A673 (cell line): Measurements from ENCODE around the gene DLG5. TPM values are rescaled to one million over a fixed set of nuclear protein-coding genes. Genes with fewer than 3 reads are reported as not detected.

Experiments
- BruUV-seq: library from RNA; stranded (reverse); fragments of 400-500 nt; replicated peaks from 2 replicates; lab custom pipeline; 2021; lab: Mats Ljungman, UMichigan
- CTCF ChIA-PET: fragments of 300-600 bp; sonication (Branson Sonifier 250); formaldehyde crosslinking; loops from one replicate; lab custom pipeline; 2022; ENCODE audit warnings: antibody characterized with exemption; lab: Charles Lee
- POLR2A ChIA-PET: fragments of 300-600 bp; sonication (Branson Sonifier 250); formaldehyde crosslinking; loops from one replicate; lab custom pipeline; 2022; ENCODE audit warnings: antibody characterized with exemption; ENCODE audit not compliant: low non-redundant PET; lab: Charles Lee
- DNase-seq: peaks from one replicate; pipeline ENCODE4 v3.0.0-alpha.2; 2015; ENCODE audit warnings: low spot score
- H3K27ac ChIP-seq: fragments of 200-600 bp; sonication (generic); 2 replicates; pipeline ENCODE4 v1.5.1; 2016; ENCODE audit warnings: mixed run types, low read depth, mild to moderate bottlenecking, mixed read lengths, antibody characterized with exemption, low read length; ENCODE audit not compliant: poor library complexity, severe bottlenecking
- H3K27me3 ChIP-seq: fragments of 200-600 bp; sonication (generic); replicated peaks from 2 replicates; pipeline ENCODE4 v1.6.1; 2017; ENCODE audit warnings: mixed run types, low read depth, mild to moderate bottlenecking, mixed read lengths, antibody characterized with exemption, low read length; ENCODE audit not compliant: insufficient read depth, poor library complexity
- H3K36me3 ChIP-seq: fragments of 200-600 bp; sonication (generic); 2 replicates; pipeline ENCODE4 v1.6.1; 2016; ENCODE audit warnings: mixed run types, mild to moderate bottlenecking, mixed read lengths, antibody characterized with exemption, low read length; ENCODE audit not compliant: insufficient read depth, poor library complexity, severe bottlenecking
- H3K4me1 ChIP-seq: fragments of 200-600 bp; sonication (generic); 2 replicates; pipeline ENCODE4 v1.6.1; 2017; ENCODE audit warnings: mixed run types, mild to moderate bottlenecking, mixed read lengths, antibody characterized with exemption, low read length; ENCODE audit not compliant: insufficient read depth, poor library complexity, severe bottlenecking
- H3K4me3 ChIP-seq: fragments of 200-600 bp; sonication (generic); 2 replicates; pipeline ENCODE4 v1.5.1; 2016; ENCODE audit warnings: low read depth, mixed run types, mild to moderate bottlenecking, mixed read lengths, low read length; ENCODE audit not compliant: poor library complexity, severe bottlenecking
- H3K9me3 ChIP-seq: fragments of 200-600 bp; sonication (generic); 2 replicates; pipeline ENCODE4 v1.6.1; 2016; ENCODE audit warnings: mixed run types, low read depth, mild to moderate bottlenecking, mixed read lengths, antibody characterized with exemption, low read length; ENCODE audit not compliant: poor library complexity, severe bottlenecking
- EZH2 ChIP-seq: fragments of 200-600 bp; sonication (generic); IDR thresholded peaks from 2 replicates; pipeline ENCODE4 v1.6.1; 2017; ENCODE audit warnings: borderline replicate concordance, low read depth, mild to moderate bottlenecking, mixed read lengths, antibody characterized with exemption, low read length; ENCODE audit not compliant: poor library complexity, severe bottlenecking
- intact Hi-C: fragments of 100-400 bp; cut with micrococcal nuclease; formaldehyde crosslinking; loops from one replicate; pipeline ENCODE4 v1.10.0; 2022; ENCODE audit not compliant: unreplicated experiment
- total RNA-seq: library from RNA; stranded (reverse); gene quantifications from 2 replicates; pipeline ENCODE4 v1.2.3, GENCODE V29; 2021
- TF ChIP-seq, protein P1 (sequence below): fragments of 300-800, 200-600 bp; sonication (generic); conservative IDR thresholded peaks from 2 replicates; pipeline ENCODE4 v1.5.1; 2017; ENCODE audit warnings: low read depth, mild to moderate bottlenecking, antibody characterized with exemption, low read length, moderate library complexity, mixed read lengths

DLG5 gene
- total RNA-seq, 1 experiment from 2014 or later: 44.0 TPM

DNA sequence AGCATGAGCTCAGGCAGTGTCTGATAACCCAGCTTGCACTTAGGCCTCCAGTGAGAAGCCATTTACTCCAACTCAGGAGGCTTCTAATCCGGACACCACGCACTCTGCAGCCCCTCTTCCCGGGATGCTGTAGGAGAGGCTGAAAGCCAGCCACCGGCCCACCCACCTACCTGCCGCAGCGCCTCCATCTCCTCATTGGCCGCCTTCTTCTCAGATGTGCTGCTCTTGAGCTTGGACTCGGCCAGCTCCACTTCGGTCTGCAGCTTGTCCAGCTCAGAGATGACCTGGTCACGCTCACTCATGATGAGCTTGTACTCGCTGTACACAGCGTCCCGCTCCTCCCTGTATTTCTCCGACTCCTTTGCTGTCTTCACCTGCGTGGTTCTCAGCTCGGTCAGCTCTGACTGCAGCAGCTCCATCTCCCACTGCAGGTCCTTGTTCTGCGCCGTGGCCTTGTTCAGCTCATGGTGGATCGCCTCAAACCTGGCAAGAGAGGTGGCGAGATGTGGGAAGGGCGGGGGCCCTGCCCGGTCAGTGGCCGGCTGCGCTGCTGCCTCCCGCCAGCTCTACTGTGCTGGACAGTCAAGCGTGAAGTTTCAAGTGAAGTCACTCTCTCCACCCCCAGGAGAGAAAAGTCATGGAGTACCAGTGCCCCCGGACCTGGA, 84.7 kb downstream of the DLG5 start:
- no peak overlapping the region for H3K27ac ChIP-seq
- H3K36me3 ChIP-seq: no peaks in the 10 kb centered on the region
- no peak for DNase-seq
- no peak overlapping the region for H3K4me3 ChIP-seq
- BruUV-seq: no TSS peak
- H3K27me3 ChIP-seq: no peaks in the 10 kb centered on the region
- H3K4me1 ChIP-seq: peaks cover 19% of the 10 kb centered on the region
- TF ChIP-seq, protein P1, sequence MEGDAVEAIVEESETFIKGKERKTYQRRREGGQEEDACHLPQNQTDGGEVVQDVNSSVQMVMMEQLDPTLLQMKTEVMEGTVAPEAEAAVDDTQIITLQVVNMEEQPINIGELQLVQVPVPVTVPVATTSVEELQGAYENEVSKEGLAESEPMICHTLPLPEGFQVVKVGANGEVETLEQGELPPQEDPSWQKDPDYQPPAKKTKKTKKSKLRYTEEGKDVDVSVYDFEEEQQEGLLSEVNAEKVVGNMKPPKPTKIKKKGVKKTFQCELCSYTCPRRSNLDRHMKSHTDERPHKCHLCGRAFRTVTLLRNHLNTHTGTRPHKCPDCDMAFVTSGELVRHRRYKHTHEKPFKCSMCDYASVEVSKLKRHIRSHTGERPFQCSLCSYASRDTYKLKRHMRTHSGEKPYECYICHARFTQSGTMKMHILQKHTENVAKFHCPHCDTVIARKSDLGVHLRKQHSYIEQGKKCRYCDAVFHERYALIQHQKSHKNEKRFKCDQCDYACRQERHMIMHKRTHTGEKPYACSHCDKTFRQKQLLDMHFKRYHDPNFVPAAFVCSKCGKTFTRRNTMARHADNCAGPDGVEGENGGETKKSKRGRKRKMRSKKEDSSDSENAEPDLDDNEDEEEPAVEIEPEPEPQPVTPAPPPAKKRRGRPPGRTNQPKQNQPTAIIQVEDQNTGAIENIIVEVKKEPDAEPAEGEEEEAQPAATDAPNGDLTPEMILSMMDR: no peak
- TF ChIP-seq EZH2: no peak
- H3K9me3 ChIP-seq: no peaks in the 10 kb centered on the region
- ChIA-PET POLR2A (no interaction called here), CTCF (no interaction called here)
- intact Hi-C loops: no loop called here

DNA sequence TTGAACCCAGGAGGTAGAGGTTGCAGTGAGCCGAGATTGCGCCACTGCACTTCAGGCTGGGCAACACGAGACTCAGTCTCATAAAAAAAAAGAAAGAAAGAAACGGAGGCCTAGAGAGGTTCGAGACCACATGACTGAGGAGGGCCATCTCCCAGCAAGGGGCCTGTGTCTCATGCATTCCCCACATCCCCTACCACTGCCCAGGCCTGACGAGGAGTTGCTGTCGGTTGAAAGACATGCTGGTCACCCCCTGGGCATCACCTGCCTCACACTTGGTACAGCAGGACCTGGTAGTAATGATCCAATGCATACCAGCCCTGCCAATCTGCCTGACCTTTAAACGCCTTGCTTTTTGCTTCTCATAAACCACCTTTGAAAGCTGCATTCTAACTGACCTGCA, 85.9 kb downstream of the DLG5 start:
- TF ChIP-seq EZH2: no peak
- TF ChIP-seq, protein P1: no peak
- Histone ChIP-seq H3K27me3 (no peaks in the 10 kb centered on the region), H3K4me1 (peaks cover 28% of the 10 kb centered on the region), H3K9me3 (no peaks in the 10 kb centered on the region), H3K27ac (no peak overlapping the region), H3K4me3 (no peak overlapping the region), H3K36me3 (no peaks in the 10 kb centered on the region)
- no TSS peak for BruUV-seq
- intact Hi-C loops: no loop called here
- ChIA-PET POLR2A (no interaction called here), CTCF (no interaction called here)
- DNase-seq: no peak

DNA sequence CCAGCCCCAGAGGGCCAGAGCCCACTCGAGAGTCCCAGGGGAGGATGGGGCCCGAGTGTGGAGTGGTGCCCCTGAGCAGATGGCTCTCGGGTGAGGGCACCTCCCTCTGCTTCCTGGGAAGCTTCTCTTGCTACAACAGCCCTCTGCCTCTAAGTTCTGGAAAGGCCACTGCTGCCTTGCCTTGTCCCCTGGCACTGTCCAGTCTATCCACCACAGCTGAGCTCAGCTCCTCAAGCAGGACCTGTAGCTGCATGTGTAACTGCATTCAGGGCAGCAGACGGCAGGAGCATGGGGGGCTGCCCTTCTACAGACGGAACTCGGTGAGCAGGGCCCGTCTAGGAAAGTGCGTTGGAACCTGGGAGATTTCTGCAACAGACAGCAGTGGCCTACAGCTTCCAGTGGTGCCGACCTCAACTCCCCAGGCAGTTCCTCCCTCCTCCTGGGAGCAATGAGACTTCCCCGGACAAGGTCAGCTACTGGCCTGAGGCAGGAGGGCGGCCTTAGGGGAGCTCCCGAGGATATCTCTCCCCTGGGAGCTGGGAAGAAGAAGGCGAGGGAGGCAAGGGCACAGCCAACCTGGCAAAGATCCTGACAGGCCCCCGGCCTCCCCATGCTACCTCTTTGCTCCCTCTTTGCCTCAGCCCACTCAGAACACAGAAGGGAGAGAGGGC, 88.5 kb downstream of the DLG5 start:
- Histone ChIP-seq H3K4me3 (no peak overlapping the region), H3K27ac (peak overlapping the region; percentile 47), H3K36me3 (no peaks in the 10 kb centered on the region), H3K4me1 (peaks cover 28% of the 10 kb centered on the region), H3K27me3 (no peaks in the 10 kb centered on the region), H3K9me3 (no peaks in the 10 kb centered on the region)
- ChIA-PET CTCF (interaction anchor here (1.8 kb wide), 1 partner anchor 137 kb away, joined by 4 read pairs; no protein-coding TSS in a partner anchor), POLR2A (no interaction called here)
- TF ChIP-seq EZH2: no peak
- TF ChIP-seq, protein P1: no peak
- intact Hi-C loops: loop anchor here (2.0 to 10.0 kb wide), 2 partner anchors 191 to 673 kb away; partner anchors contain the start of gene POLR3A
- no TSS peak for BruUV-seq
- no peak for DNase-seq
